Liver (tissue), 2 donors: ENCODE data around the gene CACNA1S.

ENCODE experiments used
- GABPA ChIP-seq, 2 donors: IDR thresholded peaks in 1 of 2; conservative IDR thresholded peaks in 1 of 2; 2 replicates each; pipeline ENCODE4 v1.6.1; 2016; ENCODE audit warnings: antibody characterized with exemption in 2 of 2, mild to moderate bottlenecking in 1 of 2, moderate library complexity in 1 of 2
- NR2F2 ChIP-seq: IDR thresholded peaks from 2 replicates; pipeline ENCODE4 v1.6.1; 2016; ENCODE audit warnings: antibody characterized with exemption
- RAD21 ChIP-seq, 2 donors: IDR thresholded peaks; 2 replicates each; pipeline ENCODE4 v1.6.1; 2016; ENCODE audit warnings: antibody characterized with exemption in 2 of 2, mild to moderate bottlenecking in 2 of 2
- SP1 ChIP-seq: IDR thresholded peaks from 2 replicates; pipeline ENCODE4 v1.6.1; 2018; ENCODE audit warnings: antibody characterized with exemption, mild to moderate bottlenecking
- TF ChIP-seq, protein P1 (sequence below): IDR thresholded peaks from 2 replicates; pipeline ENCODE4 v1.6.1; 2016; ENCODE audit warnings: antibody characterized with exemption
- donor health status: healthy.

DNA sequence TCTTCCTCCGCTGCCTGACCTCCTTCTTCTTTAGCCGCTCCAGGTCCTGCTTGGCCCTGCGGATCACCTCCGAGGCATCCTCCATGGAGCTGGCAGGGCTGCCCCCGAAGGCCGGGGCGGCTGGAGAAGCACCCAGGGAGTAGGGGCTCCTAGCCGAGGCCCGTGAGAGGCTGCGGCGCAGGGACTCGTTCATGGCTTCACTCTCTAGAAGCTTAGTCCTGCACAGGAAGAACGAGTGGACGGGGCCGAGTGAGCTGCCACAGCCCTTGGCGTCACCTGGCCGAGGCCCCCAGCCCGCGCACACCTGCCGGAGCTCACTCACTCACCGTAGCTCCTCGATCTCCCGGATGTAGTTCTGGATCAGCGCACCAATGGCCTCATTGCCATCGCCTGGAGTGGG, 111.8 kb downstream of the CACNA1S start:
- TF ChIP-seq SP1 (no peak), RAD21 (IDR thresholded peaks at IDR 0.05) (no peak), GABPA (IDR thresholded peaks at IDR 0.05 in 1 of 2, conservative IDR thresholded peaks at IDR 0.05 in 1 of 2) (no peak), NR2F2 (no peak)
- TF ChIP-seq, protein P1, sequence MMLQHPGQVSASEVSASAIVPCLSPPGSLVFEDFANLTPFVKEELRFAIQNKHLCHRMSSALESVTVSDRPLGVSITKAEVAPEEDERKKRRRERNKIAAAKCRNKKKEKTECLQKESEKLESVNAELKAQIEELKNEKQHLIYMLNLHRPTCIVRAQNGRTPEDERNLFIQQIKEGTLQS, result no peak
